Fibroblast of villous mesenchyme (primary cell): ENCODE data around the gene CLDN9. TPM values are rescaled to one million over a fixed set of nuclear protein-coding genes. Genes with fewer than 3 reads are reported as not detected.

Source experiments
- DNase-seq: peaks from one replicate; pipeline ENCODE4 v3.0.0-alpha.2; 2010; ENCODE audit warnings: low read depth
- H3K4me3 ChIP-seq: 2 replicates; pipeline ENCODE4 v1.5.1; 2011; ENCODE audit warnings: low read depth, mild to moderate bottlenecking, low read length
- small RNA-seq: library from RNA; depleted of rRNA; stranded (forward); fragments of <200 nt; gene quantifications from one replicate; pipeline ENCODE3, GENCODE V24; 2012
- total RNA-seq: library from RNA; depleted of rRNA; stranded (reverse); fragments of >200 nt; gene quantifications from 2 replicates; pipeline ENCODE4 v1.2.3, GENCODE V29; 2012
- TF ChIP-seq, protein P1 (sequence below): IDR thresholded peaks from 2 replicates; pipeline ENCODE4 v1.5.1; 2012; ENCODE audit warnings: low read depth, mild to moderate bottlenecking, low read length; ENCODE audit not compliant: insufficient read depth

The CLDN9 gene
- total RNA-seq, 1 donor = not detected

DNA sequence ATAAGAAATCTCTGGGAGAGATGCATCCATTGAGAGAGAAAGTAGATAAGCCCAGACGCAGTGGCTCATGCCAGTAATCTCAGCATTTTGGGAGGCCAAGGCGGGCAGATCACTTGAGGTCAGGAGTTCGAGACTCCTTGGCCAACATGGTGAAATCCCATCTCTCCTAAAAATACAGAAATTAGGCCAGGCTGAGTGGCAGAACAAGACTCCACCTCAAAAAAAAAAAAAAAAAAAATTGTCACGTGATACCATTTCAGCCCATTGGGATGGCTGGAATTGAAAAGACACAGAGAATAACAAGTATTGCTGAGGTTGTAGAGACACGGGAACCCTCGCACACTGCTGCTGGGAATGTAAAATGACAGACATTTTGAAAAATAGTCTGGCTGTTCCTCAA lies 49.8 kb downstream of the CLDN9 start:
- TF ChIP-seq, protein P1, sequence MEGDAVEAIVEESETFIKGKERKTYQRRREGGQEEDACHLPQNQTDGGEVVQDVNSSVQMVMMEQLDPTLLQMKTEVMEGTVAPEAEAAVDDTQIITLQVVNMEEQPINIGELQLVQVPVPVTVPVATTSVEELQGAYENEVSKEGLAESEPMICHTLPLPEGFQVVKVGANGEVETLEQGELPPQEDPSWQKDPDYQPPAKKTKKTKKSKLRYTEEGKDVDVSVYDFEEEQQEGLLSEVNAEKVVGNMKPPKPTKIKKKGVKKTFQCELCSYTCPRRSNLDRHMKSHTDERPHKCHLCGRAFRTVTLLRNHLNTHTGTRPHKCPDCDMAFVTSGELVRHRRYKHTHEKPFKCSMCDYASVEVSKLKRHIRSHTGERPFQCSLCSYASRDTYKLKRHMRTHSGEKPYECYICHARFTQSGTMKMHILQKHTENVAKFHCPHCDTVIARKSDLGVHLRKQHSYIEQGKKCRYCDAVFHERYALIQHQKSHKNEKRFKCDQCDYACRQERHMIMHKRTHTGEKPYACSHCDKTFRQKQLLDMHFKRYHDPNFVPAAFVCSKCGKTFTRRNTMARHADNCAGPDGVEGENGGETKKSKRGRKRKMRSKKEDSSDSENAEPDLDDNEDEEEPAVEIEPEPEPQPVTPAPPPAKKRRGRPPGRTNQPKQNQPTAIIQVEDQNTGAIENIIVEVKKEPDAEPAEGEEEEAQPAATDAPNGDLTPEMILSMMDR = no peak
- no peak overlapping the region for H3K4me3 ChIP-seq
- DNase-seq = no peak

DNA sequence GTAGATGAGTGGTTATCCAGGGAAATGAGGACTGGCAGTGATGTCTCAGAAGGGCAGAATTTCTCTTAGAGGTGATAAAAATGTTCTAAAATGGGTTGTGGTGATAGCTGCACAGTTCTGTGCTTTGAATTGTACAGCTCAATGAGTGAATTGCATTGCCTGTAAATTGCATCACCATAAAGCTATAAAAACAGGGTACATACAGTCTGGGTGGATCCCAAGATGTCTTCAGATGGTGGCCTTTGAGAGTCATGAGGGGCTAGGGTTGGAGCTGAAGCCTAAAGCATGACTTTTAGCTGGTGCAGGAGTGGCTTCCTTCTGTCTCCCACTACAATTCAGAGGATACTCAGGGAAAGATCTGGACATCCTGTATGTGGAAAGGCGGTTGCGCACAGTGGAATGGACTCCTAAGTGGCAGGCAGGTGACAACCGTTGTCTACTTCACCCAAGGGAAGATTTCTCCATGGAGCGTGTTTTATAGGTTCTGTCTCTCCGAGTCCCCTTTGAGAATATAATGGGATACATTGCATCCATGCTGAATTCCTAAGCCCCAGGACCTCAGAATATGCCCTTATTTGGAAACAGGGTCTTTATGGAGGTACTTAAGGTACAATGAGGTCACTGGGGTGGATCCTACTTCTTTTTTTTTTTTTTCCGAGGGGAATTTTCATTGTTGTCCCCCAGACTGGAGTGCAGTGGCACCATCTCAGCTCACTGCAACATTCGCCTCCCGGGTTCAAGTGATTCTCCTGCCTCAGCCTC lies 51.1 kb downstream of the CLDN9 start:
- DNase-seq = peak; percentile 24
- no peak overlapping the region for H3K4me3 ChIP-seq
- TF ChIP-seq, protein P1 = no peak

Small RNAs within 50 kb of the gene (small RNA-seq; reads per million reads assigned to genes)
- not detected for gene LINC00514

Other genes starting within 250 kb of the CLDN9 start
- gene ELOB, start 235.6 kb upstream of the CLDN9 start, total RNA-seq = 203 and 227 TPM in 2 replicates
- not detected in 2 replicates for gene PRSS33, start 225.4 kb upstream of the CLDN9 start, total RNA-seq
- gene PRSS41, start 214.5 kb upstream of the CLDN9 start, total RNA-seq = not detected in 2 replicates
- 0.32 and 0.43 TPM in 2 replicates for gene PRSS21, start 195.7 kb upstream of the CLDN9 start, total RNA-seq
- 0.64 and 0.86 TPM in 2 replicates for gene ZG16B, start 182.6 kb upstream of the CLDN9 start, total RNA-seq
- not detected in 2 replicates for gene PRSS22, start 154.8 kb upstream of the CLDN9 start, total RNA-seq
- gene FLYWCH2, start 129.7 kb upstream of the CLDN9 start, total RNA-seq = 47.1 and 62.5 TPM in 2 replicates
- gene FLYWCH1, start 101.0 kb upstream of the CLDN9 start, total RNA-seq = 25.9 and 28.3 TPM in 2 replicates
- gene KREMEN2, start 48.6 kb upstream of the CLDN9 start, total RNA-seq = under 0.01 TPM in 1 of 2 replicates, not detected in the other
- 4.3 and 5.2 TPM in 2 replicates for gene PAQR4, start 43.6 kb upstream of the CLDN9 start, total RNA-seq
- 6.9 and 8.4 TPM in 2 replicates for gene PKMYT1, start 32.5 kb upstream of the CLDN9 start, total RNA-seq
- not detected in 2 replicates for gene CLDN6, start 5.3 kb downstream of the CLDN9 start, total RNA-seq
- gene TNFRSF12A, start 7.4 kb downstream of the CLDN9 start, total RNA-seq = 196 and 201 TPM in 2 replicates
- 28.1 and 31.9 TPM in 2 replicates for gene HCFC1R1, start 11.0 kb downstream of the CLDN9 start, total RNA-seq
- gene THOC6, start 11.1 kb downstream of the CLDN9 start, total RNA-seq = 28.1 and 29.6 TPM in 2 replicates
- gene BICDL2, start 24.0 kb downstream of the CLDN9 start, total RNA-seq = under 0.01 TPM in 1 of 2 replicates, not detected in the other
- under 0.01 TPM in 1 of 2 replicates, not detected in the other for gene MMP25, start 33.6 kb downstream of the CLDN9 start, total RNA-seq
- gene IL32, start 52.7 kb downstream of the CLDN9 start, total RNA-seq = 12.6 and 25.0 TPM in 2 replicates
- gene ZSCAN10, start 86.4 kb downstream of the CLDN9 start, total RNA-seq = under 0.01 TPM in 1 of 2 replicates, not detected in the other
- gene ZNF205, start 99.7 kb downstream of the CLDN9 start, total RNA-seq = 14.2 and 18.4 TPM in 2 replicates
- 3.5 and 5.5 TPM in 2 replicates for gene ZNF213, start 122.1 kb downstream of the CLDN9 start, total RNA-seq
- under 0.01 and 0.43 TPM in 2 replicates for gene OR1F1, start 175.3 kb downstream of the CLDN9 start, total RNA-seq
- 10.0 and 11.2 TPM in 2 replicates for gene ZNF200, start 222.2 kb downstream of the CLDN9 start, total RNA-seq
- gene MEFV, start 243.7 kb downstream of the CLDN9 start, total RNA-seq = under 0.01 TPM in 1 of 2 replicates, not detected in the other